ENCODE data around the gene LIMK2.
"Not testable (repeated sequence)": the region's sequence is repeated elsewhere in the genome, so short reads cannot be mapped to it uniquely, and the experiment has no call there.

The LIMK2 gene

GRCh38 chr22:31244943-31245451 lies 32.9 kb downstream of the LIMK2 start:
- DNase-seq: no peak

GRCh38 chr22:31245998-31246397 lies 33.9 kb downstream of the LIMK2 start:
- DNase-seq: not testable (repeated sequence)

GRCh38 chr22:31246687-31247086 lies 34.6 kb downstream of the LIMK2 start:
- DNase-seq: no peak

- no peak for DNase-seq
Measured at GRCh38 chr22:31247726-31248125, 35.6 kb downstream of the LIMK2 start.

GRCh38 chr22:31248138-31248745 lies 36.1 kb downstream of the LIMK2 start:
- DNase-seq: no peak

GRCh38 chr22:31248965-31249958 lies 37.2 kb downstream of the LIMK2 start:
- no peak for DNase-seq

- DNase-seq: no peak
Measured at GRCh38 chr22:31250740-31251600, 38.9 kb downstream of the LIMK2 start.

- DNase-seq: no peak
Measured at GRCh38 chr22:31253949-31254348, 41.9 kb downstream of the LIMK2 start.

- DNase-seq: no peak
Measured at GRCh38 chr22:31259798-31260473, 47.8 kb downstream of the LIMK2 start.

- DNase-seq: no peak
Measured at GRCh38 chr22:31260474-31260856, 48.4 kb downstream of the LIMK2 start.

- no peak for DNase-seq
Measured at GRCh38 chr22:31262312-31263133, 50.4 kb downstream of the LIMK2 start.

GRCh38 chr22:31263896-31264640 lies 52.0 kb downstream of the LIMK2 start:
- DNase-seq: no peak

GRCh38 chr22:31268281-31268680 lies 56.2 kb downstream of the LIMK2 start:
- DNase-seq: no peak

- DNase-seq: no peak
Measured at GRCh38 chr22:31269892-31270579, 57.9 kb downstream of the LIMK2 start.

GRCh38 chr22:31271026-31271425 lies 58.9 kb downstream of the LIMK2 start:
- no peak for DNase-seq

- no peak for DNase-seq
Measured at GRCh38 chr22:31271485-31271884, 59.4 kb downstream of the LIMK2 start.

- DNase-seq: no peak
Measured at GRCh38 chr22:31272522-31273446, 60.7 kb downstream of the LIMK2 start.

- no peak for DNase-seq
Measured at GRCh38 chr22:31274017-31274416, 61.9 kb downstream of the LIMK2 start.

- no peak for DNase-seq
Measured at GRCh38 chr22:31275018-31275417, 62.9 kb downstream of the LIMK2 start.

Measured in NCI-H2107 (cell line).